HEK293 (cell line): Measurements from ENCODE around the gene CDPF1.

Experiments used
- CTCF ChIA-PET: fragments of 350-600 bp; formaldehyde crosslinking; extraction: SDS; loops from one replicate; lab custom pipeline; 2021; ENCODE audit warnings: antibody characterized with exemption; lab: Yijun Ruan, JAX
- POLR2A ChIA-PET: fragments of 300-600 bp; formaldehyde crosslinking; extraction: SDS; loops from one replicate; lab custom pipeline; 2020; ENCODE audit warnings: antibody characterized with exemption, inconsistent platforms; lab: Yijun Ruan, JAX
- H3K27ac ChIP-seq: fragments of 200-500 bp; sonication (Bioruptor generic); 2 replicates; pipeline ENCODE4 v1.5.1; 2014; ENCODE audit warnings: low read depth, low read length, control low read depth, inconsistent platforms; ENCODE audit errors: extremely low read depth
- H3K36me3 ChIP-seq, 2 experiments: fragments of 200-500 bp in 1 of 2; sonication (Bioruptor generic) in 1 of 2; 1 replicate in 1 of 2; 2 replicates in 1 of 2; pipeline ENCODE4 v1.5.1; 2014 to 2017; ENCODE audit warnings: inconsistent platforms in 2 of 2, low read length in 2 of 2; ENCODE audit not compliant: control insufficient read depth in 2 of 2, insufficient read depth in 1 of 2
- H3K4me1 ChIP-seq: fragments of 200-500 bp; sonication (Bioruptor generic); 2 replicates; pipeline ENCODE4 v1.5.1; 2014; ENCODE audit warnings: mild to moderate bottlenecking, low read length, inconsistent platforms; ENCODE audit not compliant: control insufficient read depth, insufficient read depth
- H3K4me3 ChIP-seq: 2 replicates; pipeline ENCODE4 v1.5.1; 2011; ENCODE audit warnings: low read depth, mild to moderate bottlenecking, control low read depth, low read length, moderate library complexity
- H3K9me3 ChIP-seq: fragments of 200-500 bp; sonication (Bioruptor generic); 2 replicates; pipeline ENCODE4 v1.5.1; 2014; ENCODE audit warnings: low read depth, low read length, inconsistent platforms; ENCODE audit not compliant: control insufficient read depth, insufficient read depth
- BCL11B ChIP-seq: fragments of 450-650 bp; formaldehyde crosslinking; IDR thresholded peaks from 2 replicates; pipeline ENCODE4 v1.5.1; 2016; ENCODE audit warnings: low read depth, missing biosample characterization, missing genetic modification characterization
- FEZF1 ChIP-seq: fragments of 450-650 bp; formaldehyde crosslinking; IDR thresholded peaks from 2 replicates; pipeline ENCODE4 v1.5.1; 2016; ENCODE audit warnings: missing biosample characterization, missing genetic modification characterization
- GLI2 ChIP-seq: fragments of 450-650 bp; formaldehyde crosslinking; IDR thresholded peaks from 2 replicates; pipeline ENCODE4; 2017; ENCODE audit warnings: missing biosample characterization, missing genetic modification characterization, low read depth, borderline replicate concordance
- KLF9 ChIP-seq: fragments of 450-650 bp; formaldehyde crosslinking; IDR thresholded peaks from 2 replicates; pipeline ENCODE4 v1.5.1; 2016; ENCODE audit warnings: missing biosample characterization, missing genetic modification characterization, low read depth
- MEIS1 ChIP-seq: sonication (generic); formaldehyde crosslinking; IDR thresholded peaks from 2 replicates; pipeline ENCODE4 v1.8.1; 2022; ENCODE audit warnings: missing genetic modification reagents, mild to moderate bottlenecking, borderline replicate concordance
- PRDM1 ChIP-seq: fragments of 450-650 bp; formaldehyde crosslinking; IDR thresholded peaks from 2 replicates; pipeline ENCODE4; 2016; ENCODE audit warnings: missing biosample characterization, missing genetic modification characterization
- SETDB1 ChIP-seq: IDR thresholded peaks from one replicate; pipeline ENCODE4 v1.6.1; 2017; ENCODE audit warnings: mild to moderate bottlenecking, low read length, moderate library complexity, mixed read lengths; ENCODE audit not compliant: insufficient read length
- SP3 ChIP-seq: fragments of 450-650 bp; formaldehyde crosslinking; IDR thresholded peaks from 2 replicates; pipeline ENCODE4 v1.5.1; 2016; ENCODE audit warnings: missing biosample characterization, missing genetic modification characterization
- ZBTB1 ChIP-seq: fragments of 450-650 bp; formaldehyde crosslinking; IDR thresholded peaks from 2 replicates; pipeline ENCODE4 v1.5.1; 2016; ENCODE audit warnings: missing biosample characterization, missing genetic modification characterization
- ZBTB17 ChIP-seq: fragments of 450-650 bp; formaldehyde crosslinking; IDR thresholded peaks from 2 replicates; pipeline ENCODE4 v1.5.1; 2016; ENCODE audit warnings: missing biosample characterization, missing genetic modification characterization
- ZEB2 ChIP-seq: fragments of 450-650 bp; formaldehyde crosslinking; IDR thresholded peaks from 2 replicates; pipeline ENCODE4 v1.5.1; 2016; ENCODE audit warnings: missing biosample characterization, missing genetic modification characterization
- ZNF114 ChIP-seq: fragments of 450-650 bp; formaldehyde crosslinking; IDR thresholded peaks from 2 replicates; pipeline ENCODE4 v1.5.0; 2017; ENCODE audit warnings: missing biosample characterization, missing genetic modification characterization
- ZNF16 ChIP-seq: fragments of 450-650 bp; formaldehyde crosslinking; IDR thresholded peaks from 2 replicates; pipeline ENCODE4 v1.5.1; 2016; ENCODE audit warnings: low read depth, missing biosample characterization, missing genetic modification characterization
- ZNF211 ChIP-seq: fragments of 450-650 bp; formaldehyde crosslinking; IDR thresholded peaks from 2 replicates; pipeline ENCODE4 v1.5.1; 2016; ENCODE audit warnings: low read depth, missing biosample characterization, missing genetic modification characterization
- ZNF24 ChIP-seq: fragments of 450-650 bp; formaldehyde crosslinking; IDR thresholded peaks from 2 replicates; pipeline ENCODE4 v1.5.1; 2016; ENCODE audit warnings: missing biosample characterization, missing genetic modification characterization
- ZNF37A ChIP-seq: fragments of 450-650 bp; IDR thresholded peaks from 2 replicates; pipeline ENCODE4 v1.5.1; 2018; ENCODE audit warnings: missing biosample characterization, missing genetic modification characterization
- ZNF404 ChIP-seq: fragments of 450-650 bp; formaldehyde crosslinking; IDR thresholded peaks from 2 replicates; pipeline ENCODE4 v1.5.1; 2017; ENCODE audit warnings: missing biosample characterization, missing genetic modification characterization
- ZNF423 ChIP-seq: fragments of 450-650 bp; formaldehyde crosslinking; IDR thresholded peaks from 2 replicates; pipeline ENCODE4 v1.5.1; 2016; ENCODE audit warnings: missing biosample characterization, missing genetic modification characterization
- ZNF548 ChIP-seq: fragments of 450-650 bp; formaldehyde crosslinking; IDR thresholded peaks from 2 replicates; pipeline ENCODE4 v1.5.1; 2016; ENCODE audit warnings: missing biosample characterization, missing genetic modification characterization
- ZNF561 ChIP-seq: fragments of 450-650 bp; IDR thresholded peaks from 2 replicates; pipeline ENCODE4 v1.5.1; 2018; ENCODE audit warnings: missing biosample characterization, missing genetic modification characterization, borderline replicate concordance
- ZNF776 ChIP-seq: fragments of 450-650 bp; formaldehyde crosslinking; IDR thresholded peaks from 2 replicates; pipeline ENCODE4 v1.5.0; 2017; ENCODE audit warnings: missing biosample characterization, missing genetic modification characterization, borderline replicate concordance
- ZNF792 ChIP-seq: fragments of 450-650 bp; formaldehyde crosslinking; IDR thresholded peaks from 2 replicates; pipeline ENCODE4 v1.5.1; 2016; ENCODE audit warnings: missing biosample characterization, missing genetic modification characterization
- TF ChIP-seq, protein P1 (sequence below): fragments of 450-650 bp; formaldehyde crosslinking; IDR thresholded peaks from 2 replicates; pipeline ENCODE4 v1.5.1; 2016; ENCODE audit warnings: missing biosample characterization, missing genetic modification characterization, low read depth
- TF ChIP-seq, protein P2 (sequence below): fragments of 450-650 bp; formaldehyde crosslinking; IDR thresholded peaks from 2 replicates; pipeline ENCODE4 v1.5.1; 2017; ENCODE audit warnings: missing biosample characterization, missing genetic modification characterization

Gene CDPF1

DNA sequence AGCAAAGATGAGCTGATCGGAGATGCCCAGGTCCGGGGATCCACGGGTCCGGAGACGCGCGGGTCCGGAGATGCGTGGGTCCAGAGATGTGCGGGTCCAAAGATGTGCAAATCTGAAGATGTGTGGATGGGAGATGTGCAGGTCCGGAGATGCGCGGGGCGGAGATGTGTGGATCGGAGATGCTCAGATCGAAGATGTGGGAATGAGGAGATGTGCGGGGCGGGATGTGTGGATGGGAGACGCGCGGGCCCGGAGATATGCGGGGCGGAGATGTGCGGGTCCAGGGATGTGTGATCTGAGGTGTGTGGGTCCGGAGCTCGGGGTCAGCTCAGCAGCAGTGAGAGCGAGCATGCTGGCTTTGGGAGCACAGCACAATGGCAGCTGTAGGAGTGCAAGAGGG is 35.5 kb downstream of the CDPF1 start:
- ChIA-PET POLR2A (no interaction called here), CTCF (no interaction called here)
- H3K9me3 ChIP-seq = no peaks in the 10 kb centered on the region; the same call in 1 of the 2 replicates
- H3K27ac ChIP-seq = no peak overlapping the region
- H3K4me1 ChIP-seq = no peaks in the 10 kb centered on the region
- no peak overlapping the region for H3K4me3 ChIP-seq
- TF ChIP-seq GLI2 (no peak), ZNF211 (tag by site-specific recombination) (no peak), ZNF37A (tag by site-specific recombination) (no peak), ZNF423 (tag by site-specific recombination) (no peak), ZBTB17 (tag by site-specific recombination) (no peak)
- TF ChIP-seq, protein P1, sequence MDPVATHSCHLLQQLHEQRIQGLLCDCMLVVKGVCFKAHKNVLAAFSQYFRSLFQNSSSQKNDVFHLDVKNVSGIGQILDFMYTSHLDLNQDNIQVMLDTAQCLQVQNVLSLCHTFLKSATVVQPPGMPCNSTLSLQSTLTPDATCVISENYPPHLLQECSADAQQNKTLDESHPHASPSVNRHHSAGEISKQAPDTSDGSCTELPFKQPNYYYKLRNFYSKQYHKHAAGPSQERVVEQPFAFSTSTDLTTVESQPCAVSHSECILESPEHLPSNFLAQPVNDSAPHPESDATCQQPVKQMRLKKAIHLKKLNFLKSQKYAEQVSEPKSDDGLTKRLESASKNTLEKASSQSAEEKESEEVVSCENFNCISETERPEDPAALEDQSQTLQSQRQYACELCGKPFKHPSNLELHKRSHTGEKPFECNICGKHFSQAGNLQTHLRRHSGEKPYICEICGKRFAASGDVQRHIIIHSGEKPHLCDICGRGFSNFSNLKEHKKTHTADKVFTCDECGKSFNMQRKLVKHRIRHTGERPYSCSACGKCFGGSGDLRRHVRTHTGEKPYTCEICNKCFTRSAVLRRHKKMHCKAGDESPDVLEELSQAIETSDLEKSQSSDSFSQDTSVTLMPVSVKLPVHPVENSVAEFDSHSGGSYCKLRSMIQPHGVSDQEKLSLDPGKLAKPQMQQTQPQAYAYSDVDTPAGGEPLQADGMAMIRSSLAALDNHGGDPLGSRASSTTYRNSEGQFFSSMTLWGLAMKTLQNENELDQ (tag by site-specific recombination) = no peak
- TF ChIP-seq, all 188 proteins: peak for 0
- H3K36me3 ChIP-seq = peaks cover 0 to 38% of the 10 kb centered on the region in 2 experiments; a peak in 2 of 3 replicates

DNA sequence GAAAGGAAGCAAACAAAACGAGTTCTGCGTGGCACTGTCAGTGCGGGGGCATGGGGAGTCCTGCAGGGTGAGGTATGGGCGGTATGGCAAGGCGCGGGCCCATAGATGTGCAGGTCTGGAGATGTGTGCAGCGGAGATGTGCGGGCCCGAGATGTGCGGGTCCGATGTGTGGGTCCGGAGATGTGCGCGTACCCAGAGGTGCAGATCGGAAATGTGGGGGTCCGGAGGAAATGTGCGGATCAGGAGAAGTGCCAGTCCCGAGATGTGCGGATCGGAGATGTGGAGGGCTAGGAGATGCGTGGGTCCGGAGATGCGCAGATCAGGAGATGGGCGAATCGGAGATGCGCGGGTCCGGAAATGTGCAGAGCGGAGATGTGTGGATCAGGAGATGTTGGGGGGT is 35.9 kb downstream of the CDPF1 start:
- H3K4me3 ChIP-seq = no peak overlapping the region
- TF ChIP-seq PRDM1 (tag by site-specific recombination) (no peak), ZNF16 (tag by site-specific recombination) (no peak), BCL11B (no peak), ZNF776 (tag by site-specific recombination) (no peak), ZNF24 (no peak), KLF9 (no peak), ZNF548 (no peak), MEIS1 (CRISPR knock-in tag) (no peak), ZNF792 (no peak), ZBTB1 (tag by site-specific recombination) (no peak), SP3 (tag by site-specific recombination) (no peak), ZNF114 (tag by site-specific recombination) (no peak), ZEB2 (no peak), ZNF404 (no peak), FEZF1 (tag by site-specific recombination) (no peak)
- TF ChIP-seq, protein P2, sequence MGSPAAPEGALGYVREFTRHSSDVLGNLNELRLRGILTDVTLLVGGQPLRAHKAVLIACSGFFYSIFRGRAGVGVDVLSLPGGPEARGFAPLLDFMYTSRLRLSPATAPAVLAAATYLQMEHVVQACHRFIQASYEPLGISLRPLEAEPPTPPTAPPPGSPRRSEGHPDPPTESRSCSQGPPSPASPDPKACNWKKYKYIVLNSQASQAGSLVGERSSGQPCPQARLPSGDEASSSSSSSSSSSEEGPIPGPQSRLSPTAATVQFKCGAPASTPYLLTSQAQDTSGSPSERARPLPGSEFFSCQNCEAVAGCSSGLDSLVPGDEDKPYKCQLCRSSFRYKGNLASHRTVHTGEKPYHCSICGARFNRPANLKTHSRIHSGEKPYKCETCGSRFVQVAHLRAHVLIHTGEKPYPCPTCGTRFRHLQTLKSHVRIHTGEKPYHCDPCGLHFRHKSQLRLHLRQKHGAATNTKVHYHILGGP (tag by site-specific recombination) = no peak
- TF ChIP-seq, all 188 proteins: peak for 0
- ChIA-PET CTCF (no interaction called here), POLR2A (interaction anchor here (0.7 kb wide), 1 partner anchor 24 kb away, joined by 3 read pairs; no protein-coding TSS in a partner anchor)
- peaks cover 0 to 34% of the 10 kb centered on the region in 2 experiments; a peak in 2 of 3 replicates for H3K36me3 ChIP-seq
- H3K9me3 ChIP-seq = no peaks in the 10 kb centered on the region; the same call in 1 of the 2 replicates
- no peaks in the 10 kb centered on the region for H3K4me1 ChIP-seq
- no peak overlapping the region for H3K27ac ChIP-seq

DNA sequence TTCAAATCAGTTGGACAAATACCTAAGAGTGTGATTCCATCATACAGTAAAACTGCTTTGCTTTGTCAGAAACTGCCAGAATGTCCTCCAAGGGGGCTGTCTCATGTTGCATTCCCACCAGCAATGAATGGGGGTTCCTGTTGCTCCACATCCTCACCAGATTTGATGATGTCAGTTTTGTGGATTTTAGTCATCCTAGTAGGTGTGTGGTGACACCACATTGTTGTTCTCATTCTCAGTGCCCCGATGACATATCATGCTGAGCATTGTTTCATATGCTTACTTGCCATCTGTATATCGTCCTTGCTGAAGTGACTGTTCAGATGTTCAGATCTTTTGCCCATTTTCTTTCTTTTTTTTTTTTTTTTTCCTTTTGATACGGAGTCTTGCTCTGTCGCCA is 37.0 kb downstream of the CDPF1 start:
- Histone ChIP-seq H3K4me1 (no peaks in the 10 kb centered on the region), H3K36me3 (peaks cover 0 to 29% of the 10 kb centered on the region in 2 experiments; a peak in 2 of 3 replicates), H3K9me3 (no peaks in the 10 kb centered on the region; the same call in 1 of the 2 replicates)
- POLR2A ChIA-PET = no interaction called here
- CTCF ChIA-PET = interaction anchor here (1.6 kb wide), 1 partner anchor 207 kb away, joined by 5 read pairs; no protein-coding TSS in a partner anchor
- TF ChIP-seq SP3 (tag by site-specific recombination) = no peak
- peak; percentile 14 for TF ChIP-seq SETDB1
- TF ChIP-seq, protein P2 (tag by site-specific recombination) = no peak
- no peak for TF ChIP-seq ZNF561 (tag by site-specific recombination)
- TF ChIP-seq ZNF792 = no peak
- TF ChIP-seq, all 188 proteins: peak for 1
- H3K4me3 ChIP-seq = no peak overlapping the region
- no peak overlapping the region for H3K27ac ChIP-seq
